Skeletal muscle tissue (tissue), 4 donors: Measurements from ENCODE around the gene PAQR8. TPM values are rescaled to one million over a fixed set of nuclear protein-coding genes. Genes with fewer than 3 reads are reported as not detected.

ENCODE experiments used
- H3K27ac ChIP-seq: one replicate; pipeline ENCODE4 v1.7.0; 2013; ENCODE audit warnings: mild to moderate bottlenecking, low read depth, low read length, inconsistent platforms
- H3K27me3 ChIP-seq, 3 donors: one replicate each; pipeline ENCODE4 v1.7.0; 2013; ENCODE audit warnings: low read length in 3 of 3; ENCODE audit not compliant: control insufficient read depth in 3 of 3, insufficient read depth in 3 of 3
- H3K36me3 ChIP-seq, 3 donors: one replicate each; pipeline ENCODE4 v1.7.0; 2013; ENCODE audit warnings: low read length in 3 of 3; ENCODE audit not compliant: control insufficient read depth in 3 of 3, insufficient read depth in 3 of 3
- H3K4me1 ChIP-seq, 3 donors: one replicate each; pipeline ENCODE4 v1.7.0; 2013; ENCODE audit warnings: low read length in 3 of 3, mild to moderate bottlenecking in 3 of 3; ENCODE audit not compliant: control insufficient read depth in 3 of 3, insufficient read depth in 3 of 3
- H3K4me3 ChIP-seq, 3 donors: one replicate each; pipeline ENCODE4 v1.7.0; 2013; ENCODE audit warnings: low read length in 3 of 3
- H3K9ac ChIP-seq, 3 donors: one replicate each; pipeline ENCODE4 v1.7.0; 2013; ENCODE audit warnings: low read length in 3 of 3, mild to moderate bottlenecking in 3 of 3, moderate library complexity in 2 of 3, low read depth in 1 of 3
- H3K9me3 ChIP-seq, 3 donors: one replicate each; pipeline ENCODE4 v1.7.0; 2013; ENCODE audit warnings: low read length in 3 of 3; ENCODE audit not compliant: control insufficient read depth in 3 of 3
- total RNA-seq: library from RNA; depleted of rRNA; stranded (reverse); fragments of >200 nt; gene quantifications from one replicate; pipeline ENCODE4 v1.2.3, GENCODE V29; 2014
- donor health status: Osteomylitis.

PAQR8 gene
- total RNA-seq, 1 donor from 2014 or later = 6.3 TPM

GRCh38 chr6:52403086-52403485 is 41.1 kb downstream of the PAQR8 start:
- H3K4me1 ChIP-seq = no peaks in the 10 kb centered on the region
- no peak overlapping the region for H3K4me3 ChIP-seq
- H3K27me3 ChIP-seq = no peaks in the 10 kb centered on the region
- H3K9ac ChIP-seq = no peak overlapping the region
- H3K9me3 ChIP-seq = no peaks in the 10 kb centered on the region
- no peaks in the 10 kb centered on the region for H3K36me3 ChIP-seq
- no peak overlapping the region for H3K27ac ChIP-seq

DNA sequence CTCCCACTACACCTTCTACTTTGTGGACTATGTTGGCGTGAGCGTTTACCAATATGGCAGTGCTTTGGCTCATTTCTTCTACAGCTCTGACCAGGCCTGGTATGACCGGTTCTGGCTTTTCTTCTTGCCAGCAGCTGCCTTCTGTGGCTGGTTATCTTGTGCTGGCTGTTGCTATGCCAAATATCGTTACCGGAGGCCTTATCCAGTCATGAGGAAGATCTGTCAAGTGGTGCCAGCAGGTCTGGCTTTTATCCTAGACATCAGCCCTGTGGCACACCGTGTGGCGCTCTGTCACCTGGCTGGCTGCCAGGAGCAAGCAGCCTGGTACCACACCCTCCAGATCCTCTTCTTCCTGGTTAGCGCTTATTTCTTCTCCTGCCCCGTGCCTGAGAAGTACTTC is 41.7 kb downstream of the PAQR8 start:
- Histone ChIP-seq H3K9me3 (no peaks in the 10 kb centered on the region), H3K27ac (no peak overlapping the region), H3K4me1 (no peaks in the 10 kb centered on the region), H3K9ac (no peak overlapping the region), H3K4me3 (no peak overlapping the region), H3K36me3 (no peaks in the 10 kb centered on the region), H3K27me3 (no peaks in the 10 kb centered on the region)

DNA sequence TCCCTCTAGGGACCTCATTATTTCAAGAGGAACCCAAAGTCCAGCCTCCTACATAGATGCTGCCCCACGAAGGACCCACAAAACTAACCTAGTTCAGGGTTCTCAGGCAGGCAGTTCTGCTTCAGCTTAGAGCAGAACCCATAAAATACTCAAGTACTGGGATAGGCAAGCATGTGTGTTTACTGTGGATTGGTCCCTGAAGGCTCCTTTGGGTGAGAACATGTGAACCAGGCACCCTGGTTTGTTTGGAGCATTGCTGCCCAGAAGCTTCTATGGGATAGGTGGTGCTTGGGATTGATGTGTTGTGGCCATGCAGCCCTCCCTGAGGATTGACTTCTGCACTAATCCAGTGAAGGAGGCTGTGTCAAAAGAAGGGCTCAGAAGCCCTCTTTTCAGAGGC is 43.3 kb downstream of the PAQR8 start:
- Histone ChIP-seq H3K9me3 (no peaks in the 10 kb centered on the region), H3K27me3 (no peaks in the 10 kb centered on the region), H3K36me3 (no peaks in the 10 kb centered on the region), H3K27ac (no peak overlapping the region), H3K4me3 (no peak overlapping the region), H3K4me1 (no peaks in the 10 kb centered on the region), H3K9ac (no peak overlapping the region)

- no peaks in the 10 kb centered on the region for H3K27me3 ChIP-seq
- no peak overlapping the region for H3K9ac ChIP-seq
- H3K4me3 ChIP-seq = no peak overlapping the region
- H3K9me3 ChIP-seq = no peaks in the 10 kb centered on the region
- no peak overlapping the region for H3K27ac ChIP-seq
- H3K4me1 ChIP-seq = no peaks in the 10 kb centered on the region
- no peaks in the 10 kb centered on the region for H3K36me3 ChIP-seq
Measured at GRCh38 chr6:52407467-52407866, 45.5 kb downstream of the PAQR8 start.

GRCh38 chr6:52409499-52409898 is 47.5 kb downstream of the PAQR8 start:
- no peaks in the 10 kb centered on the region for H3K27me3 ChIP-seq
- H3K4me1 ChIP-seq = no peaks in the 10 kb centered on the region
- H3K27ac ChIP-seq = no peak overlapping the region

DNA sequence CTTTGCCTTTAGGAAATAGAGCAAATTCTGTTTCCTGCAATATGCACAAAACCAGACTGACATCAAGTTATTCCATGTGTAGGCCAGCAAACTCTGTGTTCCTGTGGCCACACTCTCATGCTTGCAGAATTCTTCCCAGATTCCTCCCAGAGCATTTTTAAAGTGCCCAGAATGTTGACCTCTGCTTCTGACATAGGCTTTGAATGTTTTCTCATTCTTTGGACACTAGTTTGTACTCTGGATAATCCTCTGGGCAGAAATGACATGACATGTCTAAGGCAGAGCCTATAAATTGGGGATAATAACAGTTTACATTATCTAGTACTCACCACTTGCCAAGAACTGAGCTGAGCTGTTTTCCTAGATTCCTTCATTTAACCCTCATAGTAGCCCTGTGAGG is 49.0 kb downstream of the PAQR8 start:
- Histone ChIP-seq H3K9me3 (no peaks in the 10 kb centered on the region), H3K9ac (no peak overlapping the region), H3K4me1 (no peaks in the 10 kb centered on the region), H3K4me3 (no peak overlapping the region), H3K36me3 (no peaks in the 10 kb centered on the region), H3K27me3 (no peaks in the 10 kb centered on the region), H3K27ac (no peak overlapping the region)

More at GRCh38 chr6:52409499-52409898, 47.5 kb downstream of the PAQR8 start:
- Histone ChIP-seq H3K9ac (no peak overlapping the region), H3K4me3 (no peak overlapping the region), H3K9me3 (no peaks in the 10 kb centered on the region), H3K36me3 (no peaks in the 10 kb centered on the region)

GRCh38 chr6:52411911-52412310 is 50.0 kb downstream of the PAQR8 start:
- Histone ChIP-seq H3K4me3 (no peak overlapping the region), H3K9me3 (no peaks in the 10 kb centered on the region), H3K36me3 (no peaks in the 10 kb centered on the region), H3K4me1 (peaks cover 0 to 3% (median 3%) of the 10 kb centered on the region in 3 donors), H3K27me3 (no peaks in the 10 kb centered on the region), H3K9ac (no peak overlapping the region), H3K27ac (no peak overlapping the region)

GRCh38 chr6:52415333-52415732 is 53.4 kb downstream of the PAQR8 start:
- Histone ChIP-seq H3K27me3 (no peaks in the 10 kb centered on the region), H3K4me1 (peaks cover under 1 to 20% (median 10%) of the 10 kb centered on the region in 3 donors), H3K9me3 (no peaks in the 10 kb centered on the region), H3K27ac (no peak overlapping the region), H3K9ac (no peak overlapping the region), H3K36me3 (peaks cover 0 to 2% (median 0%) of the 10 kb centered on the region in 3 donors), H3K4me3 (no peak overlapping the region)

DNA sequence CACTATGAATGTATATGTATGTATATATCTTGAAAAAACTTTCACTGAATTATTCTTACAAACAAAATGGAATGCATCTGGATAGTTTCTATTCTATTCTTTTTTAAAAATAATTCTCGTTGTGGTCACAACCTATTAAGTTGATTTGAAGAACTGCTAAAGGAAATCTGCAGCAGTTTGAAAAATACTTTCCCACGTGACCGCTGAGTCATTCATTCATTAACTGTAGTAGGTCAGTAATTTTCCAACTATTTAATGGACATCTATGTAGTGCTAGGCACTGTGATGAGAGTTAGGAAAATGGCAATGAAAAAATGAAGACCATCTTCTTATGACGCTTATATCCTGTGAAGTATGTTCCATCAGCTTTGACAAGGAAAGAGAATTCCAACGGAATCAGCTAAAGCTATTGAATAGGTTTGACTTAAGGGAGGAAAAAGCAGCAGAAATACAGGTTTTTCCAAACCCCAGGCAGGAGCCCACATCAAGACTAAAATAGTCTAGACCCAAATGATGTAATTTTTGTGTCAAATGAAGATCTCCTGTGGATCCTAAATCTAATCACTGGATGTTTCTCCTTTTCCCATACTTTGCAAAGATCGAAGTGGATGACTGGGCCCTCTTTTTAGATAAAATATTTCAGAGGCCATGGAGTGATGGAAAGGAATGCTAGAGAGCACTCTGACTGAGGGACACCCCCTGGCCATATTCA is 54.1 kb downstream of the PAQR8 start:
- Histone ChIP-seq H3K9ac (no peak overlapping the region), H3K36me3 (peaks cover 0 to 2% (median 0%) of the 10 kb centered on the region in 3 donors), H3K4me1 (peaks cover 8 to 27% (median 18%) of the 10 kb centered on the region in 3 donors), H3K9me3 (no peaks in the 10 kb centered on the region), H3K27me3 (no peaks in the 10 kb centered on the region), H3K27ac (no peak overlapping the region), H3K4me3 (no peak overlapping the region)

GRCh38 chr6:52416629-52417151 is 54.7 kb downstream of the PAQR8 start:
- no peaks in the 10 kb centered on the region for H3K9me3 ChIP-seq
- H3K36me3 ChIP-seq = peaks cover 0 to 2% (median 0%) of the 10 kb centered on the region in 3 donors
- H3K4me1 ChIP-seq = peaks cover 10 to 27% (median 19%) of the 10 kb centered on the region in 3 donors
- no peak overlapping the region for H3K9ac ChIP-seq
- H3K4me3 ChIP-seq = no peak overlapping the region
- no peaks in the 10 kb centered on the region for H3K27me3 ChIP-seq
- no peak overlapping the region for H3K27ac ChIP-seq
